GM18508 (cell line): ENCODE results near the gene CAMK1D.

ENCODE experiments used
- ATAC-seq: cut with Tn5 transposase; IDR thresholded peaks from one replicate; pipeline ENCODE4 v1.9.1; 2021; ENCODE audit warnings: moderate number of reproducible peaks; ENCODE audit not compliant: insufficient read depth, unreplicated experiment

CAMK1D gene

DNA sequence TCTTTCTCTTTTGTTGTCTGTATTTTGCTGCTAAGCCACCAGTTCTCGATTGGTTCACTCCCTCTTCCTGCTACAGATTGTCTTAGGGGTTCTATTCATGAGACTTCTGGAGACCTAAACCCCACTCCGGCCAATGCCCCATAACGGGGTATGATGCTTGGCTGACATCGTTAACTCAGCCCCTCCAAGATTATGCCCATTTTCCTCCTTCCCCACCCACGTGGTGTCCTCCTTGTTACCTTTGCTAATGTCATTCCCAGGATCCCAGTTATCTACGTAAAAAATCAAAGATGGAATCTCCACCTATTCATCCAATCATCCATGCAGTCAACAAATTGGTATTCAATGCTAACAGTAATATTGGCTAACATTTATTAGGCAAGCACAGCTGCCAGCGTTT, 228.3 kb downstream of the CAMK1D start:
- no peak for ATAC-seq

DNA sequence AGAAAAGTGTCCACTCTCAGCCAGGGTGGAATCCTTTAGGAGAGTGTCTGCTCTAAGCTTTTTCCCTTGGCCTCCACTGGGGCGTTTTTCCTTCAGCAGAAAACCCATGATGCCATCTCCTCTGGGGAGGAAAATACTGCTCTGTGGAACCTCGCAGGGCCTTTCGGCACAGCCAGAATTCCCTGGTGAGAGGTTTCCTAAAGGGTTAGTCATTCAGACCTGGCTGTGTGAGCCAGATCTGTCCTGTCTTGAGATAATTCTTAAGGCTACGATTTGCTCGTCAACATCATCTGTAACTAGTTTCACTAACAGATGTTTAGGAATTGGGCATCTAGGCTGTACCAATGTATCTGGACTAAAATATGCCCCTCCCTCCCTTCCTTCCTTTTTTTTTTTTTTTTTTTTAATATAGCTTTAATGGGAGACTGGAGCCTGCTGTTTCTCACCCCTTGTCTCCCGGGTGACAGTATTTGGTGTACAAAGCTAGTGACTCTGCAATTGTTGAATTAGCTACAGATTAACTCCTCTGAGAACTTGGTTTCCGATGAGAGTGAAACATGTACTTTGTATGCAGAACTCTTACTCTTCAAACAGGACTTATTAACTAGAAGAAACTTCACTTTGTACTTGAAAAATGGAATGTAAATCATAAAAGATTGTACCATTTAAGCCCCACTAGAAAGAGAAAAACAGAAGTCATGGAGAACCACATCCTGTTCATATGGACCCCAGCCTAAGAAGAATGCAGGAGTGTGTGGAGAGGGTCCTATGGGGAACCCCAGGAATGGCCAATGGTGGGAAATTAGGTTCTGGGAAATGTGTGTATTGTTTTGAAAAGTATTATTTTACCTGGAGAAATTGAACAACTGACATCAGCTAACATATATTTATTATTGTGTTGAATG, 230.9 kb downstream of the CAMK1D start:
- ATAC-seq, result peak; percentile 95

DNA sequence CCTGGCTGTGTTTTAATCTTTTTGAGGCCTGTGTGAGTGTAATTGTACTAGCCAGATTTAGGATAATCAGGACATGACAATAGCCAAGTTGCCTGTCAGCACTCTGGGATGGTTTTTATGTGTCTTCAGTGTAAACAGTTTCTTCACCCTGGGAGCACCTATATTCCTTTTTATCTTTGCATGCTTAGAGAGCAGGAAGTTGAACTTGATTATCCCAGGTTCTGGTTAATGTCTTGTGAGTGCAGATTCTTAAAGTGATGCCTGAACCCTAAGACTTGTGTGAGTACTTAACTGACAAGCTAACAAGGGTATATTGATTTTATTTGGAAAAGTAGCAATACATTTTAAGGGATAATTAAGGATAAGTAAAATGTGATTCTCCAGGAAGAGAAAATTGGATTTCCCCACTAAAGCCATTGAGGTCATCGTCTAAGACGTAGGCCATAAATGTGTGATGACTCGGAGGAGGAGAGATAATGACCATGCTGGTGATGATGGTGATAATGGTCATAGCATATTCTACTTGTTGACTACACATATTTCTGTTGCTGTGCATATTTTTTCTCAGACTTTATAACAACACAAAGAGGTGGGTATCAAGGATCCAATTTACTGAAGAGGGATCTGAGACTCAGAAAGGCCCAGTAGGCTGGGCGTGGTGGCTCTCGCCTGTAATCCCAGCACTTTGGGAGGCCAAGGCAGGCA, 234.7 kb downstream of the CAMK1D start:
- ATAC-seq, result no peak

DNA sequence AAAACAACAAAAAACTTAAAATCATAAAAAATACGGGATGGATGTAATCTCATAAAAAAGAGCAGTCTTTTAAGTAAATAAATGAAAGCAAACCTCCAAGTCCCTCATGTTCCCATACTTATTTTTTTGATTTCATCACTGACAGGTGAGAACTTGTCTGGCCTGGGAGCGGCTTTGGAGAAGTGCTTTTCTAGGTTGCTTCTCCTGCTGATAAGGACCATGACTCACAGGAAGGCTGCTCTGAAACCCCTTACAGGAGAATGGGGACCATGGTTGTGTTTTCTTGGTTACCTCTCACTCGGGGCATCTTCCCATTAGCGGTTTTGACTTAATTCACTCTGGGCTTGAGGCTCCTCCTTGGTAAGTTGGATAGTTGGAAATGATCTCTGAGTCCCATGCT, 237.4 kb downstream of the CAMK1D start:
- no peak for ATAC-seq

DNA sequence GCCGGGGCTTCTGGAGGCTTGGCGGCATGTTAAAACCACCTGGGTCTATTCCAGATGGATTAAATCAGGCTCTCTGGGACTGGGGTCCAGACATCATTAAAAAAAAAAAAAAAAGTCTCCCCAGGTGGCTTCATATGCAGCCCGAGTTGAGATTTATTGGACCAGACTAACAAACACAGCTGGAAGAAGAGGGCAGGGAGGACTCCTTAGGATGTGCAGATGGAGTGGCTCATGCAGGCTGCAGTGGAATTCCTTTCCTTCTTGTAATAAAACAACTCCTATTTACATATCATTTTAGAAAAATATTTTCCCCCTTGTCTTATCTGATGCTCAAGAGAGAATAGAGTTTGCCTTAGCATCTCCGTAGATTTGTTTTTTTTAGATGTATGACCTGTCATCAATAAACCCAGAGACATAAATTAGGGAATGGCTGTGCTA, 238.1 kb downstream of the CAMK1D start:
- no peak for ATAC-seq

DNA sequence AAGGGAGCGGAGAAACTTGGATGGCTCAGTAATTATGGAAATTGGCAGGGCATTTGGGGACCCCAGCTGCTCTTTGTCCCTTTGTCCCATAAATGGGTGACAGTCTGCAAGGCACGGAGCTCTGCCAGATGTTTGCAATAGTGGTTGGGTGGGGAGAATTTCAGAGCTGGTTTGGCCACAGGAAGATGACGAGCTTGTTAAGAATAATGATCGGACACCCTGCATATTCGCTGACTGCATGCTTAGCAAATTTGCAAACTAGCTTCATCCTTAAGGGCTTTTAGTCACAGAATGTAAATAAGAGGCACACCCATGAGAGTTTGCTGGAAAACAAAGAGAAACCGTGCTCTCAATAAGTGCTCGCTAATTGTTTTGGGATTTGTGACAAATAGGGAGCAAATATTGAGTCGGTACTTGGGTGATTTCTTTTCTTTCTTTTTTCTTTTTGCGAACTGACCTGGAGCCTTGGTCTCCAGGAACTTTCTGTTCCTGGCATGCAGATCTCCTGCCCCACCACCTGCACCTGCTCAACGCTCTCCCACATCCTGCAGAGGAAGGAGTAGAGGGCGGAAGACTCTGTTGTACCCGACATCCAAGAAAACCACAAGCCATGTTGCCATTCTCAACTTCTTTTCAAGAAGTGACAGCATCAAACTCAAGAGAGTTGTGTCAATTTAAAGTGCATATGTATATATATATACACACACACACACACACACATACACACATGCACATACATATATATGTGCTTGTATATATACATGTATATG, 238.9 kb downstream of the CAMK1D start:
- no peak for ATAC-seq

DNA sequence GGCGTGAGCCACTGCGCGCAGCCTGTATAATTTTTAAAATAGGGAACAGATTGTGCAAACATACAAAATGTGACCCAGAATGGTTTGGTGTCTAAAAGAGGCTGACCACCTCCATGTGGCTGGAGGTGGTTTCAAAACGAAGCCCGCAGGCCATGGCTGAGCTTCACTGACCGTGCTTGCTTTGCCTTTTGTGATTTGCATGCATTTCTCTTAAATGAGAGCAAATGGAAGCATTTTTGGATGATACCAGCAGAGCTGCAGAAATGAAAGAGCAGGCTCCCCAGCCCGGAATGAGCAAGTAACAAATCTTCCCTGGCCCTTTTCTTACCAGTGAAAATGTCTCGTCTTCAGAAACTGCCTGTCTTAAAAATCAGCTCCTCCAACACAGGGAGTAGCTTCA, 239.9 kb downstream of the CAMK1D start:
- ATAC-seq, result no peak

DNA sequence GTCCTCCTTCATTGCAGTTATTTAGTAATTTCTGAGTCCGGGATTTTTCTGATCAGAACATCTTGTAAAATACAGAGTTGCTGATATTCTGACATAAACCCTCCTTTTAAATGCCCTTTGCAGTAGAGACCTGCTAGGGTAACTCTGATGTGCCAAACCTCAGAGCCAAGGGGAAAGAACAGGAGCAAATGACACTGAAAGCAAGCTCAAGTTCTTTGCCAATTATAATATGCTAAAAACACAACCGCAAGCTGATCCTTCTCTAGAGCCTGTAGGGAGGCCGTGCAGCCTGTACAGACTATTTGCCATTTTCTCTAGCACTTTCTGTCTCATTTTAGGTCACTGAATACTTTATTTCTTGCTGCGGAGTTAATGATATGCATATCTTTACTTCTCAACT, 240.4 kb downstream of the CAMK1D start:
- ATAC-seq, result no peak

DNA sequence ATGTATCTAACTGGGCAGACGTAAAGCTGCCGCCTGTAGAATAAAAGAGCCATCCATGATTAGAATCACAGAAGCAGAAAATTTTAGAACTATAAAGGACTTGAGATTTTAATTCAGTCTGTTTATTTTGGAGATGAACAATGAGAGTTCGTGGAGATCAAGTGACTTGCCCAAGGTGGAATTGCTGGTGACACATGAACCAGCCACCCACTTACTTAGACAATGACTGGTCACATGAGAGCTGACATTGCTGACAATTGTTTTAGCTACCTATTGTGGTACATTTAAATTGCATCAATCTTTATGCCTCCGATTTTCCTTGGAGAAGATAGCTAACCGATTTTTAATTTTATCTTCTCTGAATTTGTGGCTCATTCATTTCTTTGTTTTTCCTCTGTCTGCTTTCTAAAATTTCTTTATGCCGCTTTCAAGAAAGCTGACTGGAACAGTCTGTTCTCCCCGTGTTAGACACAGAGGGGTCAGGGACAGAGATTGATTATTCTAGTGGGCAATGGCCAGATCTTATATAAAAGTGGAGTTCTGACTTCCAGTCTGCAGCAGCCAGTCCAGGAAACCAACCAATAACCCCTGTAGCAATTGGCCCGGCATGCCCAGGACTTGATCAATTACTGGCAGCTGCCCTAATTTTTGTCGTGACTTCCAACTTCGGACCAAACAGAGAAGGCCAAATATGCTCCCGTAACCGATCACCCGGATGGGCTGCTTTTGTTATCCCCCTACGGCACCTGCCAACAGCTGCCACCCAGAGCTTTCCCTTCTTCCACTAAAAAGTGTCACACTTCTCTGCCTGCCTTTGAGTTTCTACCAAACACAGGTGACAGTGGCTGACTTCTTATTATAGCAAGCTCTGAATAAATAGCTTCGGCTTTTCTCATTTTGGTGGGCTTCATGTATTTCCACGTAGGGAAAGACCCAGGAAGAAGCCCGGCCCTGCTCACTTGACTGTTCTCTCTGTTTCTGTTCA, 241.6 kb downstream of the CAMK1D start:
- no peak for ATAC-seq

DNA sequence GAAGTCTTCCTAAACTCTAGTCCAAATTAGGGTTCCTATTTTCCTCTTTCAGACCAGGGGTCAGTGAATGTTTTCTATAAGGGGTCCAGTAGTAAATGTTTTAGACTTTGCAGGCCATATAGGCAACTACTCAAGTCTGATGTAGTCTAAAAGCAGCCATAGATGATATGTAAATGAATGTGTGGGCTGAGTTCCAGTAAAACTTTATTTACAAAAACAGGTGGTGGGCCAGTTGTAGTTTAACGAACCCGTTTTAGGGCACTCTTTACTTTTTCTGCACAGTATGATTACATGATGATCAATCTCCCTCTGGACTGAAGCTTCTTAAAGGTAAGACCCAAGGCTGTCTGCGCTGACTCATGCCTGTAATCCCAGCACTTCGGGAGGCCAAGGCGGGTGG, 243.6 kb downstream of the CAMK1D start:
- no peak for ATAC-seq

DNA sequence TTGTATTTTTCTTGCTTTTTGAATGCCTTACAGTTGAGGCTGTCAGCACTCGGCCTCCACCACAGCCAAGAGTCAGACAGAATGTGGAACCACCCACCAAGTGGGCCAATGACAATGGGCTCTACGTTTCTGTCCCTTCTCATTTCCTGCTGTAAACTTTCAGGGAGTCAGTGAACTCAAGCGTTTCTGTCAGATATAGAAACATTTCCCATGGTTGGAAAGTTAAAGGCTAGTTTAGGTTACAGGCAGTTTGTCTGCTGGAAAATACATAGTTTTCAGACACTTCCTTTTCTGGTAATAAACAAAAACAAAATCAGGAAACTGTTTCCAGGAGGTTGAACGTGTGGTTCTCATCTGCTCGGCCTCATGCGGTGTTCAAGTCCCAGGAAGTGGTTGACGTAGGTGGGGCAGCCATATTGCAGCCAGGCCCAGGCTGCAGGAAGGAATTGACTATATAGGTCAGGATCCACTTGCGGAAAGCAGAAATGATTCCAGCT, 245.1 kb downstream of the CAMK1D start:
- ATAC-seq, result no peak

DNA sequence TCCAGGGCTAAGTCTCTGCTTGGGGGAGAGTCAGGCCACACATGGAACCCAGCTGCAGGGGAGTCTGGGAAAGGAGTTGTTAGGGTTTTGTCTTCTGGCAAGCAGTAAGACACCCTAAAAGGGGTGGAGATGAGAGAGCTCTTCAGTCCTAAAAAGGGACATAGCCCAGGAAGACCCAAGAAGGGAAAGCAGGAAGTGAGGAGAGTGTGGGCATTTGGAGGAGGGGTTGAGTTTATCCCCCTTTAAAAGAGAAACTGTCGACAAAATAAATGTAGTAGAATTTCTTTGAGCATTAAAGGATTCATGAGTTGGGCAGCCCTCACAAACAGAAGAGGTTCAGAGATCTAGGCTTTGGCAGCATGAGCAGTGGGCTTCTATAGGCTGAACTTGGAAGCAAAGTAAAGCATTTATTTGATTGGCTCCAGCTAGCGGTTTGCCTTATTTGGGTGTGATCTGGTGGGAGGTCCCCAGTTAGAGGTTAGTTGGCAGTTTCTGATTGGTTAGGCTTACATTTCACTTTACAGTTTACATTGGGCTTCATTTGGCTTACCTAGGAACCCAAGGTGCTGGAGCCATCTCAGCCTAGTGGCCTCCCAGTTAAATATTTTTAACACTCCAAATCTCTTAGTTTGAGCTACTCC, 246.7 kb downstream of the CAMK1D start:
- ATAC-seq, result no peak

DNA sequence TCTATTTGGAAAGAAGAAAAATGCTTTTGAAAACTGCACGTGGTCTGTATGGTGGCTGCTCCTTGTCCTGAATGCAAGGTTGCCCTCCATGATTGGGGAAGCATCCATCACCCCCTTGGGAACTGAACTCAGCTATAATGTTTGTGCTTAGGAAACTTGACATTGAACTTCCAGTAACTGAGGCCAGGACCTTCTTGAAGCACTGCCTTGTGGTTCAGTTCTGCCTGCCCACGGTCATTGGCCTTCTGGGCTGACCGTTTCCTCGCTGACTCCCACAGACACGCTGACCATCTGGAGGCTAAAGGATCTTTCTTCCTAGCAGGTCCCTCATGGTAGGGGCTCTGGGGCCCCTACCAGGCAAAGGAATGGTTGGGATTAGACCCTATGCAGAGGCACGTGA, 247.8 kb downstream of the CAMK1D start:
- no peak for ATAC-seq

DNA sequence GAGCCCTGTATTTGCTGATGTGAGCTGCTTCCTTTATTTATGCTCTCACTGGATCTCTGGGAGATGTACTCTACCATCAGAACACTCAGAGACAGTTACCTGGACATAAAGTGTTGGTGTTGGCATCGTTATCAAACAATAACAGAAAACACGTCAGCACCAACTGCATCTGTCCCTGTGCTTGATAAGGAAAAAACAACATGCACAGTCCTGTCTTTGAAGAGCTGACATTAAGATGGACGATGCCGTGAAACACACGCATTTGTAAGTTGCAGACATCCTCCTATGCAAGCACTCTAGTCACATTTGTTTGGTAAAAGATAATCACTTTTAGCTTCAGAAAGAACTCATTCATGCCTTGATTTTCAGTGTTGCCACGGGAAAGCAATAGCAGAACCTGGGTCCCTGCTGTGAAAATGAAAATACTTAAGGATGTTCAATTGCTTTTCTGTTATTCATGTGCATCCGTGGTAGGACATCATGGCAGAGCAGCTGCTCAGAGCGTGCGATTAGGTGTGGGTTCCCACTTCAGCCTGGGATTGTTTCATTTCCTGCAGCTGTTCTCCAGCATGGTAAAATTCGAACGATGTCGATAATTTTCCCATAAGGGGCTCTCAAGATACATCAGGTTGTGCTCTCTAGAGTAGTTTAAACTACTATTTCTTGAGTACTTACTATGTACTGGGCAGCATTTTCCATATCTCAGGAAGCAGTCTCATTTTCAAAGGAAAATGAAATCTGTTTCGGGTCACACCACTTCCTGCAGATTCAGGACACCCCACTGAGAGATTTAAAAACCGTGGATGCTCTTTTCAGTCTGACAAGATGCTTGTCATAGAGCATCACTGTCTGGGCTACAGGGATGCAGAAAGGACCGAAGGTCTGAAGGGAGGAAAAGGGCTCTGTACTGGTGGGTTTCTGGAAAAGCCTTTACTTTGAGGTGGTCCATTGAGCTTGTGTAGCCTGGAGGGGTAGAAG, 248.7 kb downstream of the CAMK1D start:
- ATAC-seq, result no peak

DNA sequence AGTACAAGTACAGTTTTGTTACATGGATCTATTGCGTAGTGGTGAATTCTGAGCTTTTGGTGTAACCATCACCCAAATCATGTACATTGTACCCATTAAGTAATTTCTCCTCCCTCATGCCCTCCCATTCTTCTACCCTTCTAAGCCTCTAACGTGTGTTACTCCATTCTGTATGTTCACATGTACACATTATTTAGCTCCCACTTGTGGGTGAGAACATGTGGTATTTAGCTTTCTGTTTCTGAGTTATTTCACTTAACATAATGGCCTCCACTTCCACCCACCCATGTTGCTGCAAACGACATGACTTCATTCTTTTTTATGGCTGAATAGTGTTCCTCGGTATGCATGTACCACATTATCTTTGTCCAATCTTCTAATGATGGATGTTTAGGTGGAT, 251.3 kb downstream of the CAMK1D start:
- no peak for ATAC-seq

DNA sequence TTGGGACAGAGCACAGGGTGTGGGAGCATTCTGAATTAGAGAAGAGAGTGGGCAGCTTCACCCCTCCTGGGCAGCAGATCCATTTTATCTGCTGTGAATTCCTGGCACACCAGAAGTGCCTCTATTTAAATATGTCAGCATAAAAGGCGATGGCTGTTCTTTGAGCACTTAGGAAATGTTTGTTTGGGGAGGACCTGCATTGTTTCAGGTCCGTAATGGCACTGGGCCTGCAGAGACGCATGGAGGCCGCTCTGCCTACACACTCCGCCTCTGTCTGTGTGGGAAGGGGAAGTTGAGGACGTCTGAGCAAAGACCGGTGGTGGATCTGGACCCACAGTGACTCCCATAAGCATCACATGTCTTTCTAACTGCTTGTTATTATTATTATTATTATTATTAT, 253.2 kb downstream of the CAMK1D start:
- no peak for ATAC-seq

DNA sequence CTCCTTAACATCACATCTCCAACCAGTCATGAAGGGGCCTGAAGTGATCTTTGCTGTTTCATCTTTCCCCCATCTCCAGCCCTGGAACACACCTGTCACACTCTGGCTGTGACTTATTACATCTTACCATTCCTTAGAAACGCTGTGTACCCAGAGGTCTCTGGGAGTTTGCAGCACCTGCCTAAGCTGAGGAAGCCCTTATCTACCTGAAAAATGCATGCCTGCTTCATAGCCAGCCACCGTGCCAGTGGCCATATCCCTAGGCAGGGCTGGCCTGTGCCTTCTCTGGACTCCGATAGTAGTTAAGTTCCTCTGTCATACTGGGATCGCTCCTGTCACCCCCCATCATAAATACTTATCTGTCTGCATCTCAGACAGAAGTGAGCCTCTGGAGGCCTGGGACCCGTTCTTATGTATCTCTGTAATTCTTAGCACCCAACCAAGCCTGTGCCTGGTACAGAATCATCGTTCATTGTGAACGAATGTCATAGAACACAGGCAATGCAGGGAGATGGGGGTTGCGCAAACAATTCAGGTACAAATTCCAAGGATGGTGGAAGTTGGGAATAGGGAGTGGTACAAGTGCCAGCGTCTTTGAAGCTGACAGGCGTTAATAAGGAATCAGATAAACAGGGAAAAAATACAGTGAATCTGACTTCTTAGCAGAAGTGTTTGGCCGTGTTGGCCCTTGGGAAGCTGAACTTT, 254.6 kb downstream of the CAMK1D start:
- ATAC-seq, result no peak
